ENCODE measurements around the gene CYP19A1. TPM values are rescaled to one million over a fixed set of nuclear protein-coding genes. Genes with fewer than 3 reads are reported as not detected.
"Not testable (repeated sequence)": the region's sequence is repeated elsewhere in the genome, so short reads cannot be mapped to it uniquely, and the experiment has no call there.

CYP19A1 gene
- polyA plus RNA-seq, 1 donor = 0.62 TPM

GRCh38 chr15:51289290-51289689 is 49.1 kb downstream of the CYP19A1 start:
- no peak for DNase-seq

- no peak for DNase-seq
Observed at GRCh38 chr15:51288143-51289065, 50.0 kb downstream of the CYP19A1 start.

- DNase-seq = no peak
Observed at GRCh38 chr15:51286816-51287215, 51.6 kb downstream of the CYP19A1 start.

GRCh38 chr15:51285399-51285798 is 53.0 kb downstream of the CYP19A1 start:
- peak; percentile 48 for DNase-seq

GRCh38 chr15:51284871-51285270 is 53.5 kb downstream of the CYP19A1 start:
- DNase-seq = no peak

- no peak for DNase-seq
Observed at GRCh38 chr15:51283026-51283425, 55.4 kb downstream of the CYP19A1 start.

GRCh38 chr15:51282241-51282640 is 56.2 kb downstream of the CYP19A1 start:
- DNase-seq = peak; percentile 34

- peak; percentile 42 for DNase-seq
Observed at GRCh38 chr15:51281368-51281967, 56.9 kb downstream of the CYP19A1 start.

GRCh38 chr15:51280838-51281237 is 57.6 kb downstream of the CYP19A1 start:
- no peak for DNase-seq

- no peak for DNase-seq
Observed at GRCh38 chr15:51279391-51279790, 59.0 kb downstream of the CYP19A1 start.

GRCh38 chr15:51277101-51277500 is 61.3 kb downstream of the CYP19A1 start:
- DNase-seq = no peak

GRCh38 chr15:51274956-51275355 is 63.4 kb downstream of the CYP19A1 start:
- DNase-seq = no peak

- no peak for DNase-seq
Observed at GRCh38 chr15:51270706-51271105, 67.7 kb downstream of the CYP19A1 start.

GRCh38 chr15:51269496-51269895 is 68.9 kb downstream of the CYP19A1 start:
- no peak for DNase-seq

- no peak for DNase-seq
Observed at GRCh38 chr15:51267703-51268083, 70.7 kb downstream of the CYP19A1 start.

- DNase-seq = no peak
Observed at GRCh38 chr15:51267051-51267702, 71.2 kb downstream of the CYP19A1 start.

GRCh38 chr15:51266656-51267050 is 71.7 kb downstream of the CYP19A1 start:
- no peak for DNase-seq

GRCh38 chr15:51265037-51265555 is 73.3 kb downstream of the CYP19A1 start:
- no peak for DNase-seq

- no peak for DNase-seq
Observed at GRCh38 chr15:51263726-51264125, 74.7 kb downstream of the CYP19A1 start.

GRCh38 chr15:51263116-51263515 is 75.3 kb downstream of the CYP19A1 start:
- no peak for DNase-seq

GRCh38 chr15:51262463-51262862 is 75.9 kb downstream of the CYP19A1 start:
- DNase-seq = no peak

GRCh38 chr15:51261113-51261512 is 77.3 kb downstream of the CYP19A1 start:
- not testable (repeated sequence) for DNase-seq

GRCh38 chr15:51260202-51260601 is 78.2 kb downstream of the CYP19A1 start:
- DNase-seq = no peak

All from hindlimb muscle (tissue), 1 donor.